Cardiac muscle cell (in vitro differentiated cells and primary cell): ENCODE measurements around the gene KANSL1. TPM values are rescaled to one million over a fixed set of nuclear protein-coding genes. Genes with fewer than 3 reads are reported as not detected.
"Not testable (repeated sequence)": the region's sequence is repeated elsewhere in the genome, so short reads cannot be mapped to it uniquely, and the experiment has no call there.

ENCODE experiments used
- DNase-seq, 2 donors: peaks; one replicate each; pipeline versions ENCODE4 v3.0.0 to v3.0.0-alpha.2; 2010 to 2017; ENCODE audit warnings: low read depth in 1 of 2, low spot score in 1 of 2
- H3K27ac ChIP-seq: fragments of 200-600 bp; sonication (generic); 2 replicates; pipeline ENCODE4 v1.5.1; 2016
- H3K27me3 ChIP-seq: fragments of 200-600 bp; sonication (generic); 2 replicates; pipeline ENCODE4 v1.6.0; 2016; ENCODE audit warnings: control low read depth
- H3K36me3 ChIP-seq: fragments of 200-600 bp; sonication (generic); 2 replicates; pipeline ENCODE4 v1.5.1; 2016; ENCODE audit warnings: control low read depth
- H3K4me1 ChIP-seq: fragments of 200-600 bp; sonication (generic); 2 replicates; pipeline ENCODE4 v1.8.1; 2017; ENCODE audit warnings: low read depth, mild to moderate bottlenecking, mixed run types
- H3K4me3 ChIP-seq: fragments of 200-600 bp; sonication (generic); 2 replicates; pipeline ENCODE4 v1.5.1; 2016; ENCODE audit warnings: mild to moderate bottlenecking
- H3K9me3 ChIP-seq: fragments of 200-600 bp; sonication (generic); 2 replicates; pipeline ENCODE4 v1.5.1; 2017; ENCODE audit warnings: low read depth, mild to moderate bottlenecking, control low read depth
- CTCF ChIP-seq: IDR thresholded peaks from 2 replicates; pipeline ENCODE4 v1.5.1; 2012; ENCODE audit warnings: low read depth, mild to moderate bottlenecking, low read length
- polyA plus RNA-seq: library from polyadenylated mRNA; unstranded; fragments of >200 nt; fragmentation: Nextera tagmentation; extraction: Ambion mirVana; gene quantifications from 2 replicates; pipeline ENCODE4 v1.2.1, GENCODE V29; 2016
- total RNA-seq: library from RNA; depleted of rRNA; stranded (reverse); fragments of >200 nt; gene quantifications from 2 replicates; pipeline ENCODE4 v1.2.3, GENCODE V29; 2016

Gene KANSL1
- total and polyA plus RNA-seq, 2 experiments from 2014 or later, result 52.6 to 109 TPM

GRCh38 chr17:46180892-46181274 lies 12.3 kb downstream of the KANSL1 start:
- no peak for DNase-seq
- H3K9me3 ChIP-seq, result no peaks in the 10 kb centered on the region
- no peaks in the 10 kb centered on the region for H3K27me3 ChIP-seq
- H3K36me3 ChIP-seq, result no peaks in the 10 kb centered on the region
- no peak for TF ChIP-seq CTCF
- no peak overlapping the region for H3K4me3 ChIP-seq
- H3K4me1 ChIP-seq, result peaks cover 49% of the 10 kb centered on the region
- H3K27ac ChIP-seq, result no peak overlapping the region

- H3K27me3 ChIP-seq, H3K27ac ChIP-seq, H3K4me3 ChIP-seq, H3K36me3 ChIP-seq, H3K9me3 ChIP-seq, DNase-seq: not testable (repeated sequence)
- peaks cover 49% of the 10 kb centered on the region for H3K4me1 ChIP-seq
Observed at GRCh38 chr17:46180185-46180891, 12.9 kb downstream of the KANSL1 start.

- Histone ChIP-seq H3K36me3 (no peaks in the 10 kb centered on the region), H3K27me3 (no peaks in the 10 kb centered on the region), H3K9me3 (no peaks in the 10 kb centered on the region), H3K4me3 (no peak overlapping the region), H3K4me1 (peaks cover 43% of the 10 kb centered on the region), H3K27ac (peak overlapping the region; percentile 20)
- TF ChIP-seq CTCF, result no peak
- DNase-seq, result no peak
Observed at GRCh38 chr17:46179375-46179999, 13.7 kb downstream of the KANSL1 start.

- H3K36me3 ChIP-seq, result no peaks in the 10 kb centered on the region
- DNase-seq, result peak in 1 of 2 donors; percentile 56
- no peak for TF ChIP-seq CTCF
- no peaks in the 10 kb centered on the region for H3K9me3 ChIP-seq
- peaks cover 37% of the 10 kb centered on the region for H3K4me1 ChIP-seq
- no peak overlapping the region for H3K4me3 ChIP-seq
- no peaks in the 10 kb centered on the region for H3K27me3 ChIP-seq
- peak overlapping the region; percentile 20 for H3K27ac ChIP-seq
Observed at GRCh38 chr17:46178550-46179214, 14.5 kb downstream of the KANSL1 start.

GRCh38 chr17:46176975-46177374 lies 16.3 kb downstream of the KANSL1 start:
- no peak for DNase-seq
- Histone ChIP-seq H3K4me1 (peaks cover 41% of the 10 kb centered on the region), H3K9me3 (no peaks in the 10 kb centered on the region), H3K36me3 (no peaks in the 10 kb centered on the region), H3K27me3 (no peaks in the 10 kb centered on the region), H3K27ac (no peak overlapping the region), H3K4me3 (no peak overlapping the region)
- no peak for TF ChIP-seq CTCF

GRCh38 chr17:46175891-46176290 lies 17.3 kb downstream of the KANSL1 start:
- H3K27me3 ChIP-seq, result no peaks in the 10 kb centered on the region
- no peak for DNase-seq
- H3K27ac ChIP-seq, result no peak overlapping the region
- peaks cover 10% of the 10 kb centered on the region for H3K36me3 ChIP-seq
- no peaks in the 10 kb centered on the region for H3K9me3 ChIP-seq
- TF ChIP-seq CTCF, result no peak
- no peak overlapping the region for H3K4me3 ChIP-seq
- H3K4me1 ChIP-seq, result peaks cover 43% of the 10 kb centered on the region
